GM12878 (cell line): ENCODE data around the gene CASP10. TPM values are rescaled to one million over a fixed set of nuclear protein-coding genes. Genes with fewer than 3 reads are reported as not detected.
"Not testable (repeated sequence)": the region's sequence is repeated elsewhere in the genome, so short reads cannot be mapped to it uniquely, and the experiment has no call there.

Experiments
- ATAC-seq: fragments of 200-7000 bp; cut with Tn5 transposase; 3 replicates; pipeline ENCODE4 v1.9.1; 2020; ENCODE audit warnings: mild to moderate bottlenecking, moderate library complexity
- BruUV-seq: library from RNA; stranded (reverse); fragments of 400-500 nt; replicated peaks from 2 replicates; lab custom pipeline; 2021; lab: Mats Ljungman, UMichigan
- CTCF ChIA-PET: fragments of 300-600 bp; sonication (Branson Sonifier 250); formaldehyde crosslinking; extraction: SDS; loops from one replicate; lab custom pipeline; 2021; ENCODE audit warnings: inconsistent platforms; lab: Yijun Ruan, JAX
- POLR2A ChIA-PET: fragments of 350-600 bp; formaldehyde crosslinking; extraction: SDS; loops from one replicate; lab custom pipeline; 2021; ENCODE audit warnings: inconsistent platforms; lab: Charles Lee
- RAD21 ChIA-PET: fragments of 300-600 bp; sonication (Branson Sonifier 250); formaldehyde crosslinking; loops from one replicate; lab custom pipeline; 2023; ENCODE audit warnings: antibody characterized with exemption; ENCODE audit not compliant: unreplicated experiment; lab: Charles Lee
- SMC1A ChIA-PET: fragments of 300-600 bp; sonication (Branson Sonifier 250); formaldehyde crosslinking; loops from one replicate; lab custom pipeline; 2023; ENCODE audit not compliant: unreplicated experiment, uncharacterized antibody; lab: Charles Lee
- DNase-seq: peaks from one replicate; pipeline ENCODE4 v3.0.0-alpha.2; 2011; ENCODE audit warnings: low read depth, low spot score
- FAIRE-seq: peaks from 3 replicates; lab custom pipeline; 2011; peaks lifted over from hg19 to GRCh38; lab: Jason Lieb, UNC
- H2AFZ ChIP-seq: 2 replicates; pipeline ENCODE4 v1.6.0; 2011; ENCODE audit warnings: low read depth, low read length, control low read depth; ENCODE audit not compliant: control insufficient read depth
- H3K27ac ChIP-seq: 2 replicates; pipeline ENCODE4 v1.5.1; 2011; ENCODE audit warnings: control low read depth; ENCODE audit not compliant: control insufficient read depth, insufficient read depth
- H3K27me3 ChIP-seq, 2 experiments: replicated peaks in 1 of 2; 2 replicates each; pipeline versions ENCODE4 v1.6.0 to v1.6.1; 2011; ENCODE audit warnings: low read length in 1 of 2; ENCODE audit not compliant: control insufficient read depth in 2 of 2, insufficient read depth in 2 of 2
- H3K36me3 ChIP-seq, 2 experiments: 2 replicates each; pipeline ENCODE4 v1.5.1; 2011; ENCODE audit warnings: low read length in 1 of 2; ENCODE audit not compliant: control insufficient read depth in 2 of 2, insufficient read depth in 2 of 2
- H3K4me1 ChIP-seq: 2 replicates; pipeline ENCODE4 v1.6.1; 2011; ENCODE audit warnings: mild to moderate bottlenecking, low read length, moderate library complexity, mixed read lengths; ENCODE audit not compliant: control insufficient read depth, insufficient read depth
- H3K4me2 ChIP-seq: 2 replicates; pipeline ENCODE4 v1.6.0; 2011; ENCODE audit warnings: control low read depth; ENCODE audit not compliant: control insufficient read depth, insufficient read depth
- H3K4me3 ChIP-seq: fragments of 200-600 bp; sonication (generic); 2 replicates; pipeline ENCODE4 v1.5.1; 2016
- H3K79me2 ChIP-seq: 2 replicates; pipeline ENCODE4 v1.6.0; 2011; ENCODE audit warnings: low read length; ENCODE audit not compliant: control insufficient read depth, insufficient read depth
- H3K9ac ChIP-seq: 2 replicates; pipeline ENCODE4 v1.8.0; 2011; ENCODE audit warnings: low read length, control low read depth, mixed read lengths; ENCODE audit not compliant: control insufficient read depth, insufficient read depth
- H3K9me3 ChIP-seq: replicated peaks from 3 replicates; pipeline ENCODE4 v1.5.1; 2011; ENCODE audit warnings: mild to moderate bottlenecking, low read length; ENCODE audit not compliant: control insufficient read depth, insufficient read depth
- H4K20me1 ChIP-seq: 2 replicates; pipeline ENCODE4 v1.6.0; 2011; ENCODE audit not compliant: control insufficient read depth, insufficient read depth
- ATF7 ChIP-seq: fragments of 450-650 bp; IDR thresholded peaks from 2 replicates; pipeline ENCODE4 v1.6.1; 2016; ENCODE audit warnings: low read depth, mild to moderate bottlenecking
- DPF2 ChIP-seq: fragments of 450-650 bp; IDR thresholded peaks from 2 replicates; pipeline ENCODE4 v1.6.1; 2017; ENCODE audit warnings: mild to moderate bottlenecking
- IKZF2 ChIP-seq, 2 experiments: fragments of 450-650 bp; IDR thresholded peaks; 2 replicates each; pipeline ENCODE4 v1.6.1; 2017; ENCODE audit warnings: mild to moderate bottlenecking in 2 of 2, moderate library complexity in 2 of 2
- MEF2B ChIP-seq: fragments of 450-650 bp; IDR thresholded peaks from 2 replicates; pipeline ENCODE4 v1.6.1; 2018; ENCODE audit warnings: mild to moderate bottlenecking, moderate library complexity; ENCODE audit not compliant: partially characterized antibody, poor library complexity, severe bottlenecking
- MTA2 ChIP-seq: fragments of 450-650 bp; IDR thresholded peaks from 2 replicates; pipeline ENCODE4 v1.6.1; 2016; ENCODE audit warnings: low read depth, mild to moderate bottlenecking, moderate library complexity
- POLR2AphosphoS5 ChIP-seq: IDR thresholded peaks from 2 replicates; pipeline ENCODE4 v1.6.1; 2011; ENCODE audit warnings: mild to moderate bottlenecking, low read length, inconsistent platforms
- RELB ChIP-seq: fragments of 450-650 bp; IDR thresholded peaks from 2 replicates; pipeline ENCODE4 v1.6.1; 2017; ENCODE audit warnings: low read depth, mild to moderate bottlenecking, moderate library complexity
- whole genome bisulfite sequencing: methylation state at CpG from one replicate; pipeline ENCODE4 v1.1.6; 2016; ENCODE audit warnings: low lambda C conversion rate; ENCODE audit not compliant: insufficient replicate concordance, insufficient coverage; ENCODE audit errors: missing lambda C conversion rate; 5-methylcytosine and 5-hydroxymethylcytosine counted together
- in situ Hi-C: fragments of 300-500 bp; cut with MboI; formaldehyde crosslinking; loops from 9 replicates; pipeline ENCODE4 v1.14.3; 2018; ENCODE audit warnings: mixed read lengths
- intact Hi-C: fragments of 100-400 bp; cut with micrococcal nuclease; formaldehyde crosslinking; loops from one replicate; pipeline ENCODE4 v1.14.2; 2022; ENCODE audit not compliant: unreplicated experiment
- polyA plus RNA-seq, 11 experiments: library from polyadenylated mRNA; depleted of rRNA in 4 of 11; unstranded in 6 of 11; stranded (reverse) in 5 of 11; fragments of >200 nt; fragmentation: Nextera tagmentation in 4 of 11; fragmentation: Illumina TruSeq in 1 of 11; extraction: Ambion mirVana in 4 of 11; extraction: Trizol in 1 of 11; gene quantifications; 1 replicate in 1 of 11; 2 replicates in 10 of 11; pipeline versions ENCODE4 v1.2.1 to v1.2.3, GENCODE V29; 2011 to 2016; ENCODE audit warnings: inconsistent platforms in 2 of 11, missing spikeins in 2 of 11, low read depth in 1 of 11
- total RNA-seq, 4 experiments: library from RNA; depleted of rRNA in 3 of 4; stranded (reverse); fragments of >200 nt in 3 of 4; fragmentation: Illumina TruSeq in 1 of 4; extraction: Trizol in 1 of 4; gene quantifications; 2 replicates each; pipeline versions ENCODE4 v1.2.1 to v1.2.3, GENCODE V29; 2013 to 2021

The CASP10 gene
- total and polyA plus RNA-seq, 10 of the 15 experiments (the other 5 are each of a cell fraction or from before 2014, with no cell fraction given): 7.2 to 14.1 (median 10.8) TPM

DNA sequence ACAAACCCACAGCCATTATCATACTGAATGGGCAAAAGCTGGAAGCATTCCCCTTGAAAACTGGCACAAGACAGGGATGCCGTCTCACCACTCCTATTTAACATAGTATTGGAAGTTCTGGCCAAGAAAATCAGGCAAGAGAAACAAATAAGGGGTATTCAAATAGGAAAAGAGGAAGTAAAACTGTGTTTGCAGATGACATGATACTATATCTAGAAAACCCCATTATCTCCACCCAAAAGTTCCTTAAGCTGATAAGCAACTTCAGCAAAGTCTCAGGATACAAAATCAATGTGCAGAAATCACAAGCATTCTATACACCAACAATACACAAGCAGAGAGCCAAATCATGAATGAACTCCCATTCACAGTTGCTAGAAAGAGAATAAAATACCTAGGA is 14.4 kb upstream of the CASP10 start:
- intact Hi-C loops: not testable (repeated sequence)
- 0% methylated on average over 1 of the region's 1 CpG for WGBS

More for the DNA sequence above, 14.4 kb upstream of the CASP10 start:
- FAIRE-seq, H3K9ac ChIP-seq, H4K20me1 ChIP-seq, H2AFZ ChIP-seq, H3K4me1 ChIP-seq, H3K27me3 ChIP-seq, BruUV-seq, H3K4me2 ChIP-seq, H3K4me3 ChIP-seq, H3K79me2 ChIP-seq, in situ Hi-C loops, H3K27ac ChIP-seq, H3K9me3 ChIP-seq, DNase-seq: not testable (repeated sequence)
- ChIA-PET CTCF (interaction anchor here (1.0 to 2.5 kb wide), 7 partner anchors 9 to 263 kb away, joined by 3 to 8 read pairs (median 5); no protein-coding TSS in a partner anchor), RAD21 (interaction anchor here (1.0 to 1.9 kb wide), 4 partner anchors 9 to 99 kb away, joined by 3 to 5 read pairs (median 4); partner anchors contain the start of gene CASP10), SMC1A (interaction anchor here (0.7 to 1.5 kb wide), 8 partner anchors 9 to 264 kb away, joined by 3 to 5 read pairs (median 3); partner anchors contain the start of gene CASP10), POLR2A (interaction anchor here (0.6 to 0.8 kb wide), 3 partner anchors 13 to 101 kb away, joined by 3 read pairs; no protein-coding TSS in a partner anchor)
- peak; percentile 57 for ATAC-seq
- peaks cover 9 to 14% of the 10 kb centered on the region in 2 experiments for H3K36me3 ChIP-seq
- TF ChIP-seq MTA2: peak; percentile 21; the same call in 1 of the 2 replicates
- peak; percentile 34 for TF ChIP-seq MEF2B
- 0 out of 2 replicates have a peak, but pooled peaks have one; percentile 22 for TF ChIP-seq ATF7
- TF ChIP-seq RELB: 0 out of 2 replicates have a peak, but pooled peaks have one; percentile 38
- TF ChIP-seq POLR2AphosphoS5: 0 out of 2 replicates have a peak, but pooled peaks have one; percentile 26
- TF ChIP-seq DPF2: 0 out of 2 replicates have a peak, but pooled peaks have one; percentile 14
- peak; percentile 57 to 59 for TF ChIP-seq IKZF2 (IDR thresholded peaks at IDR 0.05)
